HuH-7.5 (cell line): ENCODE data around the gene LMO4.

ENCODE experiments used
- DNase-seq: peaks from one replicate; pipeline ENCODE4 v3.0.0; 2011; ENCODE audit warnings: low spot score

LMO4 gene

DNA sequence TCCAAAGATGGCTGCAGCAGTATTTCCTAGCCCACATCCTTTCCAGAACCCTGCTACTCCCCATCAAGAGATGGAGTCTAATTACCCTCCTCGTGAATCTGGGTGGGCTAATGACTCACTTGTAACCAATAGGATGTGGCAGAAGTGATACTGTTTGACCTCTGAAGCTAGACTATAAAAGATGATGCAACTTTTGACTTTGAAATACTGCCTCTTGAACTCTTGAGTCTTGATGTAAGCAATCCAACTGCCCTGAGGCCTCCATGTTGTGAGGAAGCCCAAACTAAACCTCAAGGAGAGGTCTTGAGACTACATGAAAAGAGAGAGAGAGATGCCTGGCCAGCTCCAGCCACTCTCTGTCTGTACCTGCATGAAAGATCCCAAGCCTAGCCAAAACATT is 29.5 kb downstream of the LMO4 start:
- no peak for DNase-seq

DNA sequence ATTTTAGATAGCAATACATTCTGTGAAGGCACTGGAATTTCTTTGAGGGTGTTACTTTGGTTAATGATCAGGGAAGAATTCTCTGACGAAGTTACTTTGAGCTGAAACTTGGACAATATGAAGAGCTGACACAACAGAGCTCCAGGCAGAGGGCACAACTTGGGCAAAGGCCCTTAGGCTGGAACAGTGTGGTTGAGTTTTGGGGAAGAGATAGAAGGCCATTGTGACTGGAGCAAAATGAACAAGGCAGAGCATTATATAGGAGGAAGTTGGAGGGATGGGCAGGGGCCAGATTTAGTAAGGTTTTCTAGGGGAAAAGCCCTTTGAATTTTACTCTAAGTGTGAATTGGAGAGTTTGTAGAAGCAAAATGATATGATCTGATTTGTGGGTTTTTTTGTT is 30.9 kb downstream of the LMO4 start:
- no peak for DNase-seq

DNA sequence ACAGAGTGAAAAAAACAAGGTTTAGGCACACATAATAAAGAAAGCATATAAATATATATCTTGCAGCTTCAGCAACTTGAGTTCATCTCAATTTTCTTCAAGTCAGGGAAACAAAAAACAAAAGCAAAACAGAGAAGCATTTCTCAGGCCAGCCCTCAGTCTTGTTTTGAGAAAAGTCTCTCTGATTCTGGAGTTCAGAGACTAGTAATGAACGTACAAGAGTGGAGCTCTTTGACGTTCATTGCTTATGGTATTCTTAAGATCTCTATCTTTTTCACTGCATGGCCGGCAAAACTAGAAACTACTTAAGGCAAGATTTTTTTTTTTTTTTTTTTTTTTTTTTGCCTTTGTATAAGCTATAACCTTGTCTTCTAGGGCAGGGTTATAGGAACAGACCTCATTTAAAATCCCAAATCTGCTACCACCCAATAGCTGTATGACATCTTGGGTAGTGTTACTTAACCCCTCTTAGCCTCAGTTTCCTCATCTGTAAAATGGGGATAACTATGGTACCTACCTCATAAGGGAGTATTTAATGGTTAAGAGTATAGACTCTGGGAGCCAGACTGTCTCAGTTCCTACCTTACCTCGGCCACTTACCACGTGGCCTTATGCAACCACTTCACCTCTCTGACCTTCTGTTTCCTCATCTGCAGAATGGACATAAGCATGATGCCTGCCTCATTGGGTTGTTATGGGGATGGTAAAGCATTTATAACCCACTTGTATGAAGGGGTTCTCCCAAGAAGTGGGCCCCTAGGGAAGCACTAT is 33.6 kb downstream of the LMO4 start:
- no peak for DNase-seq

DNA sequence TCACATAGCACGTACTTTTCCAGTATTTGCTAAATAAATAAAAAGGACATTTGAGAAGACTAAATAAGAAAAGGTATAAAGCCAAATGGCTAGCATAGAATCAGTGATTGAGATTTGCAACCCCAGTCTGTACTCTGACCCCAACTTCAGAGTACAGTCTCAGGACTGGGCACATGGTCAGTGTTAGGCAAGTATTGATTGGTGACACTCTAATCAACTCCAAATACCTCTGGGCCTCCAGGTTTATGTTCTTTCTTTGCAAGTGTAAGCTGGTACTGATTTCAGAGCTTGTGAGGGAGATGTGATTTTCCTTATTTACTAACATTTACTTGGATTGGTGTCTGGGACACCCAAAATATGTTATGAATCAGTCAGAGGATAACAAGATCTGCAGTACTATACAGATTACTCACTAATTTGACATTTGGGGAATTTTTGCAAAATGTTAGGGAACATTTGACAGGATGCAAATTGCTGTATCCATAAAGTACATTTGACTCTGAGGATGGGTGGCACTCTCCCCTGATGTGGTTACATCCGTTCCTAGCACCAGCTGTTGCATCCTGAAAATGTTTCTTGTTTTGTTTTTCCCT is 34.2 kb downstream of the LMO4 start:
- DNase-seq = no peak

DNA sequence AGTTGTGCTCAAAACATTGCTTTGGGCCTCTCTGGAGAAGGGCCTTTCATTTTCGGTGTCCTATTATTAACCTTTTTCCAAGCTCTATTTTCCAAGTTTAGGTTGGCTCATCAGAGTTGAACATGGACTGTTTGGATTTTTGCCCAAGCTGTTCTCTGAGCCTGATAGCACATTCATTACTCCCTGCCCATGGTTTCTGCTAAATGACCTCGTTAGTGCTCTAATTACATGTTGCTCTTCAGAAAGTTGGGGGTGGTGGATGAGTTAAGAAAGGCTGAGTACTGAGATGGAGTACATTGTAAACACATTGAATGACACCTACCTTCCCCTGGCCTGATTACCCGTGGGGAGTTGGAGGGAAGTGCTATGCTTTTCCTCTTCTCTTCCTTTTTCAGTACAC is 38.9 kb downstream of the LMO4 start:
- no peak for DNase-seq

DNA sequence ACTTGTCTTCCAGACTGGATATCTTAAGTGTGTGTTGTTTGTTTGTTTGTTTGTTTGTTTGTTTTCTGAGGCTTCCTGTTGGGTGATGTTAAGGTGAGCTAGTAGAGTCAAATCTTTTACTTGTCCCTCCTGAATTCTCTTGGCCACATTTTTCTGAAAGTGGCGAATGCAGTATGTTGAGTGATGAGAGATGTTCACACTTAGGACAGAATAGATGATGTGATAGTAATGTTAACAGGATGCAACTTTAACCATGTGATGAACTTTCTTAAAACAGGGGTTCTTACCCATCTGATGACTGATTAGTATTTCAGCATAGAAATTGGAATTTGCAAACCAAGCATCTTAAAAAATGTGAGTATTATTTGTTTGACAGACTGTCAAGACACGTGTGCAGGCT is 40.2 kb downstream of the LMO4 start:
- no peak for DNase-seq

DNA sequence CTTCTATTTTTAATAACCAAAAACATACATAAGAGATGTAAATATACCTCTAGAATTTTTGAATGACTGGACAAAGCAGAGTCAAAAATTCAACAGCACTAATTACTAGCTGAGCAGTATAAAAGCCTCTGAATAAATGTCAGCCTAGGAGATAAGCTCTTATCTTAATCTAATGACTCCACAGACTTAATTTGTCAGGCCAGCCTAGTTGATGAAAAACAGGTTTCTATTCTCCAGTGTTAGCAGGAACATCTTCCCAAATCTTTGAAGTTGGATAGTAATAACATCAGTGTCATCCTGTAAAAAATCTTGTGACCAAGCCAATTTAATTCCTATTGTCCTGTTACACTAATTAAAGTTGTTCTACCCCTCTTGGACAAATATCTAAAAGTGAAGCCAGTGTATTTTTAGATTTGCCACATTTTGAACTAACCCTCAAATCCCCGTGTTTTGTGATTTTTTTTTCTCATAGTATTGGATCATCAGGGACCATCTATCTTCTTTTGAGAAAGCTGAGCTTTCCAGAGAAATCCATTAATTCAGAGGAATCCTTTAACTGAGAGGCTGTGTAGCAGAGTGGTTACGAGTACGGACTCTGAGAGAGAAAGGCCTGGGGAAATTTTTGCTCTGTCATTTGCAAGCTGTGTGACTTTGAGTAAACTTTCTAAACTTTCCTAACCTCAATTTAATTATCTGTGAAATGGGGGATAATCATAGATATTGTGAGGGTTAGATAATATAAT is 41.2 kb downstream of the LMO4 start:
- no peak for DNase-seq

DNA sequence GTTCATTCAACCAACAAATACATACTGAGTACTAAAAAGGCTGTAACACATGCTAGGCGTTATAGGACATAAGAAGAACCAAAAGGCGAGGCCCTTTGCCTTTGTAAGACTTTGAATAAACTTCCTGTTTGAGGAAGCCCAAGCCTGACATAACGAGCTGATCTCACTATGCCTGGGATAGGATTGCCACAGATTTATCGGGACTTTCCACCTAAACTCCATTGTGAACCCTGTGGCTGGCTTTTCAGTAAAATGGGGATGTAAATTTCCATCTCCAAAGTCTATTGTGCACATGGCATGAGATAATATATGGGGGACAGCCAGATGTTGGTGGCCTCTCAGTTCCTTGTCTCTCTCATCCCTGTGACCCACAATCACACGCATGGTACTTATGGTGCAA is 41.9 kb downstream of the LMO4 start:
- DNase-seq = no peak

DNA sequence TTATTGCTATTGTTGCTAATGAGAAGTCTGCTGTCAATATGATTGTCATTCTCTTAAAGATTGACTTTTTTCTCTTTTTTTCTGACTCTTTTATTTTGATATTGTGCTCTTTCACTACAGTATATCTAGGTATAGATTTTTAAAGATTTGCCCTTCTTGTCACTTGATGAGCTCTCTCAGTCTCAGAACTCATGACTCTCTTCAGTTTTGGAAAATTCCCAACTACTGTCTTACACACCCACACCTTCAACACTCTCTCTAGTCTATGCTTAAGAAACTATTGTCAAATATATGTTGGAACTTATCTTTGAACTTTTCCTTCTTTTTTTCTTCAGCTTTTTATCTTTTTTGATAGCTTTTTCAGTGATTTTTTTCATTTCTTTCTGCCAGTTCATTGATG is 50.6 kb downstream of the LMO4 start:
- no peak for DNase-seq

DNA sequence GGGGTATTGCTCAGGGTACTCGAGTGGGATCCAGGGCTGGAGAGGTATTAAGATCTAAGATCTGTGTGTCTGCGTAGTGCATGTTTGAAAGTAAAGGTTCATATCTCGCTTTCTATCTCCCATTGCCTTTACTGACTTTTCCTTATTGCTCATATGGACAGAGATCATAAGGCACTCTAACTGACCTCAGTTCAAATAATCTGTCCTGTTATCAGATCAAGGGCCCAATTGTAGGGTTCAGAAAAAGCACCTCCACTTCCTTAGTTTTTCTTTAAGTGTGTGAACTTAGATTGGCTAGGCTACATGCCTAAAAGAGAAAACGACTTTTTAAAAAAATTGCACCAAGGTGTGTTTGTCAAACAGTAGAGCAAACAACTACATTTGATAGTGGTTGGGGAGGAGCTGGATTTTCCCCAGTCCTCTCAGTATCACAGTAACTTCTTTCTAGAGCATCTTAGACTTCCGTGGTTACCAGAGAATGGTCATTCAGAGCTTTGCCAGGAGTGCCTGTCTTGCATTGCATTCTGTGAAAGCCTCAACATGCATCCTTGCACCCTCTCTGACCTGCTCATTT is 57.6 kb downstream of the LMO4 start:
- no peak for DNase-seq

DNA sequence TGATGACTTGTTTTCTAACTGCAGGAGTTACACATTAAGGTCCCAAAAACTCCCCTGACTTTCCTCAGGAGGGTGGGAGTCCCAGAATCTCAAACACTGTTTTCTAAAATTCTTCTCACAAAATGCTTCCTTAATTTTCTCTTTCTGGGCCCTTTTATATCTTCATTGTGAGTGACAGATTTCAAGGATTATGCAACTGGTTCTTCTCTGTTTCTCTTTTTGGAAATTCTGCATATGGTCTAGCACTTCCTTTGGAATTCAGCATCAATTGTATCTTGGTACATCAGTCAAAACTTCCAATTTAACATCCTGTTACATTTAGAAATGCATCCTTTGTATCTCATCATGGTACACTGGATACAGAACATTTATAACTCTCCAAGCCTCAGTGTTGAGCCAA is 59.7 kb downstream of the LMO4 start:
- DNase-seq = no peak

DNA sequence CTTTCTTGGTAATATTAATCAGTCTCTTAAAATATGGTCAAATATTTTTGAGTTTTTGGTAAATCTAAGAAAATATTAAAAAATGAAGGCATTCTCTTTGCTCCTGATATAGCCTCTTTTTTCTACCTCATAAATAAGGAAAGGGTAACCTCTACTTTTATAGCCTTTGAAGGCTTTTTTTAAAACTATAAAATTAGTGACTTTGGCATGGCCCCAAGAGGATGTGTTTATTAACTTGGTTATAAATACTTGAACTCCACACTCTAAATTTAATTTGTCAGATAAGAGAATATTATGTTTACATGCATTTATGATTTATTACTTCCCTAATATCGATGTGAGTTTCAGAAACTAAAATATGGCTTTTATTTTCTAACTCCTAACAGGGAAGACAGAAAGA is 60.3 kb downstream of the LMO4 start:
- DNase-seq = no peak

DNA sequence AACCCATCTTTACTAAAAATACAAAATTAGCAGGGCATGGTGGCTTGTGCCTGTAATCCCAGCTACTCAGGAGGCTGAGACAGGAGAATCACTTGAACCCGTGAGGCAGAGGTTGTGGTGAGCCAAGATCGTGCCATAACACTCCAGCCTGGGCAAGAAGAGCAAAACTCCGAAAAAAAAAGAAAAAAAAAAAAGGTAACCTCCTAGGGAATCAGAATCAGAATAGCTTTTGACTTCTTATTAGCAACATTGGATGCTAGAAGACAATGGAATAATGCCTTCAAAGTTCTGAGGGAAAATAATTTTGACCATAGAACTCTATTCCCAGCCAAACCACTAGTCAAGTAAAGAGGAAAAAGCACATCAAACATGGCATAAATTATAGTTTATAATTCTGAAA is 60.9 kb downstream of the LMO4 start:
- no peak for DNase-seq

DNA sequence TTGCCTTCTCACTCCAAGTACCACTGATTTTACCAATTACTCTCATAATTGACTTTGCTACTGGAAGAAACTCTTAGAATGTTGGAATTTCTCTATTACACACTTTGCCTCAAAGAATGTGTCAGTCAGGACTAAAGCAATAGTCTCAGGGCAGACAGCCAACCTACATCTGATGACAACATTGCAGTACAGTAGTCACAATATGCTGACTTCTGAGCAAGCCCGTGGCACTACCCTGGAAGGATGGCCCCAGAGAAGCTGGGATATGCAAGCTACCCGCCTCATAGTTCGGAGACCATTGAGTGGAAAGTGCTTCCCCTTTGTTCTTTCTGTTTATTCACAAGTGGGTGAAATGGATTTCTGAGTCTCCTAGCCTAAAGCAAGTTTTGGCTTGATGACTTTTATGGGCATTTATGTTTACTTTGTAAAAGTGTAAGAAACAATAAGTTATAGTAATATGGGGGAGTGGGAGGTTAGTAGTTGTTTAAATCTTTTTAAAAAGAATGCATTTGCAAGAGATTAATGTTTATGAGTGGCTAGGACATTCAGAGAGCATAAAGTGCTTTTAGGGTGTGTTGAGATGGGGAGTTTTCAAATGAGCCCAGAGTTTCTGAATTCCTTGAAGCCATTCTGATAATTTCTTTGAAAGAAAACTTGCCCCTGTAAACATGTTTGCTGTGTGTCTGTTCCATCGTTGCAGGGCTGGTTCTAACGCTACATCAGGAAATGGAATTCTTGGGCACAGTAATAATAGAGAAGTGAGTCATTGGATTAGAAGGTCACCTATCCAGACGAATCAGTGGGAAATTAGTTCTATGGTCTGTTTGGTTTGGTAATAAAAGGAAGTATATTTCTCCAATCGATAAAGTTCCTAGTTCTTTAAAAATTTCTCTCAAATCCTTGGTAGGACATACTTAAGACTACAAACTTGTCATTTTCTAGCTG is 63.8 kb downstream of the LMO4 start:
- no peak for DNase-seq

DNA sequence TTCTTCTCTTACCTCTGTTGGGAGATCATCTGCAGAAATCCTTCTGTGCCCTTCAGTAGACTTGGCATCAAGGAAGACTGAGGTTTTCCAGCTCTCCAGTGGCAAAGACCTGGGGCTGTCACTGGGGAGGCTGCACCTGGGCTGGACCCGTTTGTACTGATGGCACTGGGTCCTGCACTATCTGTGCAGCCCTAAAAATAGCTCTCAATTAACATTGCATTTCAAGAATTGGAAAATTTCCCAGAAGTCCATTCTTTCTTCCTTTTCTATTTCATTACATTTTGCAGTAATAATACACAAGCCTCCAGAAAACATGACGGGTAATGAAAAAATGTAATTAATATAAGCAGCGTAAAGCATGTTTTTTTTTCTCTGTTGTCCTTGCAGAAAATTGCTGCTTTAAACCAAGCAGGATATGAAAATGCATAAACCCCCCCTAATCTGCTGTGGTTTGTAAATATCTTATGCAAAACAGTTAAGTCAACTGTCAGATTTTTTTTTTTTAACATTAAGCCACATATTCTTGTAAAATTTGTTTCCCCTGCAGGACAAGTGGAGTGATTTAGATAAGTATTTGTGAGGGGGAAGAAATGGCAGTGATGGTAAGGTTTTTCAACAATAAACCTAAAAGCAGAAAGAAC is 64.9 kb downstream of the LMO4 start:
- no peak for DNase-seq

DNA sequence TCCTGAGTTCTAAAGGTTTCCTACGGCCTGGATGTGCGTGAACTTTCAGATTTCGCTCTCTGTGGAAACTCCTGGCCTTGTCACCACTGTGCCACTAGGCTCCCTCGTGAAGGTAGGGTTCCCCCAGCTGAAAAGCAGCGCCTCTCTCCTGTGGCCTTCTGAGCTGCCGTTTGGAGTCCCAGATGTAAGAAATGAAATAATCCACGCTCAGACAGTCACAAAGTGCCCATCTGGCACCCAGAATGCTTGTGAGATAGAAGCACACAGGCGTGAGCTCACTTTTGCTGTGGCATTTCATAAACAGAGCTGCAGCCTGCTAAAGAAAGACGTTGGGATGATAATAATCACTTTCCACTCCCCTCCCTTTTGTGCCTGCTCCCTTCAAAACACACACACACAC is 65.8 kb downstream of the LMO4 start:
- no peak for DNase-seq

DNA sequence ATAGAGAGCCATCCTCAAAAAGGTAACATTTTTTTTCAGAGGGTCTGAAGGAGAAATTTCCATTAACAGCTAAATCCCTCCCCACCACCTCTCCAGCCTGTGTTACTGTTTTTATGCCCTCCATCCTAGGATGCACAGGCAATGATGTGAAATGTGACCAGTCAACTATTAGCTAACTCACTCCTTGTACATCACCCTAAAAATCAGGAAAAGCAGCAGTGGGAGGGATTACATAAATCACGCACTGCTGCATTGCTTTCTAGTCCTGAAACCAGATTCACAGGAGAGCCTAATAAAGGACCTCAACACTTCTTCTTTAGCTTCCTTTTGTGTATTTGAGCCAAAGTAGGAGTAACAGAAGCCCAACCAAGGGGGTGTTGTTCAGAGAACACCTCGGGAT is 66.3 kb downstream of the LMO4 start:
- DNase-seq = no peak
